ENCODE data around the gene SCYGR7. TPM values are rescaled to one million over a fixed set of nuclear protein-coding genes. Genes with fewer than 3 reads are reported as not detected.

SCYGR7 gene
- polyA plus RNA-seq, 1 experiment = not detected

- CTCF ChIA-PET = interaction anchor here (0.6 to 4.1 kb wide), 3 partner anchors 61 to 529 kb away, joined by 3 to 63 read pairs (median 5); no protein-coding TSS in a partner anchor
- no peak for DNase-seq (ENCODE audit: low read depth, low spot score)
- no peaks in the 10 kb centered on the region; the same call in 1 of the 2 replicates for H3K9me3 ChIP-seq (ENCODE audit: control insufficient read depth, insufficient read depth, low read length)
- H3K4me3 ChIP-seq (ENCODE audit: low read depth, low read length) = no peak overlapping the region
- H3K27ac ChIP-seq (ENCODE audit: low read depth, low read length) = no peak overlapping the region
- POLR2A ChIA-PET = no interaction called here
- TF ChIP-seq CTCF (IDR thresholded peaks at IDR 0.05; ENCODE audit: low read depth, low read length) = no peak
- no peaks in the 10 kb centered on the region for H3K27me3 ChIP-seq (ENCODE audit: control insufficient read depth, insufficient read depth, low read length)
Measured at GRCh38 chr2:227767830-227768229, 39.7 kb downstream of the SCYGR7 start.

- ChIA-PET CTCF (no interaction called here), POLR2A (no interaction called here)
- no peak overlapping the region for H3K27ac ChIP-seq (ENCODE audit: low read depth, low read length)
- H3K9me3 ChIP-seq (ENCODE audit: control insufficient read depth, insufficient read depth, low read length) = no peaks in the 10 kb centered on the region; the same call in 1 of the 2 replicates
- no peak overlapping the region for H3K4me3 ChIP-seq (ENCODE audit: low read depth, low read length)
- TF ChIP-seq CTCF (IDR thresholded peaks at IDR 0.05; ENCODE audit: low read depth, low read length) = no peak
- H3K27me3 ChIP-seq (ENCODE audit: control insufficient read depth, insufficient read depth, low read length) = peaks cover 2% of the 10 kb centered on the region
- no peak for DNase-seq (ENCODE audit: low read depth, low spot score)
Measured at GRCh38 chr2:227772197-227772661, 44.1 kb downstream of the SCYGR7 start.

GRCh38 chr2:227772932-227773331 is 44.8 kb downstream of the SCYGR7 start:
- H3K9me3 ChIP-seq (ENCODE audit: control insufficient read depth, insufficient read depth, low read length) = no peaks in the 10 kb centered on the region; the same call in 1 of the 2 replicates
- no peak for DNase-seq (ENCODE audit: low read depth, low spot score)
- peaks cover 2% of the 10 kb centered on the region for H3K27me3 ChIP-seq (ENCODE audit: control insufficient read depth, insufficient read depth, low read length)
- no peak for TF ChIP-seq CTCF (IDR thresholded peaks at IDR 0.05; ENCODE audit: low read depth, low read length)
- no peak overlapping the region for H3K27ac ChIP-seq (ENCODE audit: low read depth, low read length)
- H3K4me3 ChIP-seq (ENCODE audit: low read depth, low read length) = no peak overlapping the region
- CTCF ChIA-PET = interaction anchor here (1.0 kb wide), 1 partner anchor 534 kb away, joined by 4 read pairs; no protein-coding TSS in a partner anchor
- POLR2A ChIA-PET = no interaction called here

GRCh38 chr2:227774011-227774624 is 46.0 kb downstream of the SCYGR7 start:
- Histone ChIP-seq H3K4me3 (ENCODE audit: low read depth, low read length) (no peak overlapping the region), H3K9me3 (ENCODE audit: control insufficient read depth, insufficient read depth, low read length) (no peaks in the 10 kb centered on the region), H3K27ac (ENCODE audit: low read depth, low read length) (no peak overlapping the region), H3K27me3 (ENCODE audit: control insufficient read depth, insufficient read depth, low read length) (peaks cover 2% of the 10 kb centered on the region)
- POLR2A ChIA-PET = no interaction called here
- CTCF ChIA-PET = interaction anchor here (0.6 to 1.5 kb wide), 5 partner anchors 9 to 392 kb away, joined by 3 to 8 read pairs (median 3); no protein-coding TSS in a partner anchor
- DNase-seq (ENCODE audit: low read depth, low spot score) = no peak
- 0 out of 2 replicates have a peak, but pooled peaks have one; percentile 7 for TF ChIP-seq CTCF (IDR thresholded peaks at IDR 0.05; ENCODE audit: low read depth, low read length)
